IMR-90 (cell line): Measurements from ENCODE around the gene ITGB5. TPM values are rescaled to one million over a fixed set of nuclear protein-coding genes. Genes with fewer than 3 reads are reported as not detected.

Experiments
- ATAC-seq: fragments of 200-7000 bp; cut with Tn5 transposase; 2 replicates; pipeline ENCODE4 v1.9.1; 2020; ENCODE audit warnings: low read depth, mild to moderate bottlenecking, moderate library complexity
- BruUV-seq: library from RNA; stranded (reverse); fragments of 400-500 nt; replicated peaks from 2 replicates; lab custom pipeline; 2021; lab: Mats Ljungman, UMichigan
- CTCF ChIA-PET: fragments of 300-600 bp; formaldehyde crosslinking; extraction: SDS; loops from one replicate; lab custom pipeline; 2021; ENCODE audit warnings: antibody characterized with exemption; lab: Yijun Ruan, JAX
- POLR2A ChIA-PET: fragments of 300-600 bp; sonication (Branson Sonifier 250); formaldehyde crosslinking; loops from one replicate; lab custom pipeline; 2022; ENCODE audit warnings: antibody characterized with exemption; ENCODE audit not compliant: unreplicated experiment; lab: Charles Lee
- DNase-seq: peaks from one replicate; pipeline ENCODE4 v3.0.0; 2013
- H2AFZ ChIP-seq: replicated peaks from 2 replicates; pipeline ENCODE3; 2013; ENCODE audit warnings: low read length, mild to moderate bottlenecking; ENCODE audit not compliant: poor library complexity
- H2AK5ac ChIP-seq: 2 replicates; pipeline ENCODE4 v1.6.1; 2013; ENCODE audit warnings: low read depth, low read length, inconsistent platforms
- H2AK9ac ChIP-seq: replicated peaks from 2 replicates; pipeline ENCODE3; 2013; ENCODE audit warnings: mild to moderate bottlenecking, low read depth, low read length, moderate library complexity; ENCODE audit not compliant: poor library complexity
- H2BK120ac ChIP-seq: 2 replicates; pipeline ENCODE4 v1.6.1; 2013; ENCODE audit warnings: low read depth, low read length, inconsistent platforms
- H2BK15ac ChIP-seq: 3 replicates; pipeline ENCODE4 v1.6.1; 2013; ENCODE audit warnings: low read depth, low read length, inconsistent platforms
- H2BK20ac ChIP-seq: 2 replicates; pipeline ENCODE4 v1.6.1; 2013; ENCODE audit warnings: low read depth, mild to moderate bottlenecking, inconsistent platforms, low read length, moderate library complexity
- H2BK5ac ChIP-seq: 2 replicates; pipeline ENCODE4 v1.6.1; 2013; ENCODE audit warnings: mild to moderate bottlenecking, low read depth, low read length, inconsistent platforms; ENCODE audit not compliant: poor library complexity, severe bottlenecking
- H3K14ac ChIP-seq: replicated peaks from 2 replicates; pipeline ENCODE4 v1.6.1; 2013; ENCODE audit warnings: low read depth, low read length, inconsistent platforms
- H3K18ac ChIP-seq: 2 replicates; pipeline ENCODE4 v1.6.1; 2013; ENCODE audit warnings: low read depth, low read length, control low read depth
- H3K23ac ChIP-seq: 2 replicates; pipeline ENCODE4 v1.6.1; 2013; ENCODE audit warnings: low read depth, low read length, inconsistent platforms
- H3K27ac ChIP-seq: 2 replicates; pipeline ENCODE4 v1.5.1; 2013; ENCODE audit warnings: mild to moderate bottlenecking, control low read depth, low read length; ENCODE audit not compliant: insufficient read depth
- H3K27me3 ChIP-seq: 2 replicates; pipeline ENCODE4 v1.6.1; 2013; ENCODE audit warnings: low read length; ENCODE audit not compliant: control insufficient read depth, insufficient read depth
- H3K36me3 ChIP-seq: 2 replicates; pipeline ENCODE4 v1.6.1; 2013; ENCODE audit warnings: low read length, mixed read lengths; ENCODE audit not compliant: control insufficient read depth, insufficient read depth
- H3K4ac ChIP-seq: 2 replicates; pipeline ENCODE4 v1.6.1; 2013; ENCODE audit warnings: low read depth, low read length, inconsistent platforms
- H3K4me1 ChIP-seq: 2 replicates; pipeline ENCODE4 v1.6.1; 2013; ENCODE audit warnings: low read length, mixed read lengths; ENCODE audit not compliant: control insufficient read depth, insufficient read depth
- H3K4me2 ChIP-seq: 2 replicates; pipeline ENCODE4 v1.6.1; 2013; ENCODE audit warnings: low read depth, mild to moderate bottlenecking, control low read depth, low read length, moderate library complexity
- H3K4me3 ChIP-seq: 2 replicates; pipeline ENCODE4 v1.5.1; 2013; ENCODE audit warnings: low read depth, mild to moderate bottlenecking, control low read depth, low read length, moderate library complexity; ENCODE audit not compliant: insufficient read depth
- H3K56ac ChIP-seq: 2 replicates; pipeline ENCODE4 v1.6.1; 2013; ENCODE audit warnings: low read length, inconsistent platforms; ENCODE audit not compliant: insufficient read depth; ENCODE audit errors: extremely low read depth
- H3K79me1 ChIP-seq, 2 experiments: 2 replicates each; pipeline ENCODE4 v1.6.1; 2013; ENCODE audit warnings: low read length in 2 of 2, inconsistent platforms in 1 of 2, low read depth in 1 of 2
- H3K9ac ChIP-seq: 2 replicates; pipeline ENCODE4 v1.6.1; 2013; ENCODE audit warnings: low read depth, low read length, control low read depth
- H3K9me1 ChIP-seq: 2 replicates; pipeline ENCODE4 v1.6.1; 2013; ENCODE audit warnings: low read length, inconsistent platforms; ENCODE audit not compliant: insufficient read depth
- H3K9me3 ChIP-seq: 2 replicates; pipeline ENCODE4 v1.6.1; 2013; ENCODE audit warnings: low read length; ENCODE audit not compliant: control insufficient read depth, insufficient read depth
- H4K20me1 ChIP-seq: 2 replicates; pipeline ENCODE4 v1.6.1; 2013; ENCODE audit warnings: low read length, inconsistent platforms; ENCODE audit not compliant: insufficient read depth
- H4K5ac ChIP-seq: 2 replicates; pipeline ENCODE4 v1.6.1; 2013; ENCODE audit warnings: mild to moderate bottlenecking, low read depth, low read length, control low read depth
- H4K8ac ChIP-seq, 2 experiments: 2 replicates each; pipeline ENCODE4 v1.6.1; 2013; ENCODE audit warnings: low read depth in 2 of 2, low read length in 2 of 2, control low read depth in 1 of 2, inconsistent platforms in 1 of 2
- H4K91ac ChIP-seq: 2 replicates; pipeline ENCODE4 v1.6.1; 2013; ENCODE audit warnings: low read depth, low read length, inconsistent platforms; ENCODE audit not compliant: insufficient read depth
- BHLHE40 ChIP-seq: fragments of 150-350 bp; IDR thresholded peaks from 2 replicates; pipeline ENCODE4 v1.6.1; 2016; ENCODE audit warnings: mild to moderate bottlenecking, low read depth, low read length
- CEBPB ChIP-seq: IDR thresholded peaks from 2 replicates; pipeline ENCODE4 v1.6.1; 2012; ENCODE audit warnings: low read depth, low read length, improper control_type of control experiment
- CHD1 ChIP-seq: IDR thresholded peaks from 2 replicates; pipeline ENCODE4 v1.6.1; 2012; ENCODE audit warnings: low read depth, low read length, improper control_type of control experiment
- CTCF ChIP-seq: conservative IDR thresholded peaks from 2 replicates; pipeline ENCODE4 v1.5.1; 2012; ENCODE audit warnings: mild to moderate bottlenecking, low read depth, low read length, improper control_type of control experiment
- ELK1 ChIP-seq: fragments of 150-350 bp; IDR thresholded peaks from 2 replicates; pipeline ENCODE4 v1.6.1; 2016; ENCODE audit warnings: low read depth, mild to moderate bottlenecking, low read length, moderate library complexity, borderline replicate concordance
- FOS ChIP-seq: fragments of 150-350 bp; IDR thresholded peaks from 2 replicates; pipeline ENCODE4 v1.6.1; 2016; ENCODE audit warnings: low read depth, low read length
- MAFK ChIP-seq: IDR thresholded peaks from 2 replicates; pipeline ENCODE4 v1.6.1; 2012; ENCODE audit warnings: low read depth, low read length, improper control_type of control experiment
- MAZ ChIP-seq: IDR thresholded peaks from 2 replicates; pipeline ENCODE4 v1.6.1; 2012; ENCODE audit warnings: low read depth, mild to moderate bottlenecking, low read length, improper control_type of control experiment, moderate library complexity, borderline replicate concordance
- MXI1 ChIP-seq: IDR thresholded peaks from 2 replicates; pipeline ENCODE4 v1.6.1; 2012; ENCODE audit warnings: low read depth, mild to moderate bottlenecking, low read length, moderate library complexity, borderline replicate concordance
- NFE2L2 ChIP-seq: fragments of 150-350 bp; IDR thresholded peaks from 2 replicates; pipeline ENCODE4 v1.6.1; 2016; ENCODE audit warnings: low read depth, mild to moderate bottlenecking, low read length
- POLR2A ChIP-seq: IDR thresholded peaks from 2 replicates; pipeline ENCODE4 v1.6.1; 2012; ENCODE audit warnings: mild to moderate bottlenecking, low read depth, low read length
- RAD21 ChIP-seq: IDR thresholded peaks from 2 replicates; pipeline ENCODE4 v1.6.1; 2012; ENCODE audit warnings: low read length, improper control_type of control experiment
- RCOR1 ChIP-seq: IDR thresholded peaks from 2 replicates; pipeline ENCODE4 v1.6.1; 2012; ENCODE audit warnings: mild to moderate bottlenecking, low read length, improper control_type of control experiment; ENCODE audit not compliant: insufficient replicate concordance
- RFX5 ChIP-seq: IDR thresholded peaks from 2 replicates; pipeline ENCODE4 v1.8.0; 2012; ENCODE audit warnings: low read depth, mild to moderate bottlenecking, low read length, moderate library complexity
- SMC3 ChIP-seq: fragments of 150-350 bp; IDR thresholded peaks from 2 replicates; pipeline ENCODE4 v1.6.1; 2016; ENCODE audit warnings: low read depth, mild to moderate bottlenecking, antibody characterized with exemption, low read length, moderate library complexity
- USF2 ChIP-seq: fragments of 150-350 bp; IDR thresholded peaks from 2 replicates; pipeline ENCODE4 v1.6.1; 2017; ENCODE audit warnings: mild to moderate bottlenecking, antibody characterized with exemption, low read length, low read depth
- WGBS, 2 experiments: methylation state at CpG; one replicate each; pipeline versions ENCODE4 v1.1.5 to v1.1.7; 2013; ENCODE audit warnings: missing lambda C conversion rate in 2 of 2; ENCODE audit not compliant: insufficient read length in 1 of 2; ENCODE audit errors: extremely low coverage in 2 of 2; 5-methylcytosine and 5-hydroxymethylcytosine counted together
- dilution Hi-C: fragments of 300-500 bp; cut with HindIII; formaldehyde crosslinking; loops from one replicate; pipeline ENCODE4 v1.14.3; 2018; ENCODE audit warnings: low sequenced_read_pairs; ENCODE audit not compliant: unreplicated experiment
- in situ Hi-C: fragments of 300-500 bp; cut with MboI; formaldehyde crosslinking; loops from 3 replicates; pipeline ENCODE4 v1.14.3; 2019; ENCODE audit warnings: low sequenced_read_pairs, inconsistent platforms, mixed read lengths
- intact Hi-C: fragments of 100-400 bp; cut with micrococcal nuclease; formaldehyde crosslinking; loops from 2 replicates; pipeline ENCODE4 v1.10.0; 2022
- polyA plus RNA-seq, 3 experiments: library from polyadenylated mRNA; depleted of rRNA; stranded (reverse); fragments of >200 nt; gene quantifications; 2 replicates each; pipeline ENCODE4 v1.2.3, GENCODE V29; 2012; ENCODE audit warnings: low replicate concordance in 1 of 3
- total RNA-seq: library from RNA; depleted of rRNA; stranded (reverse); fragments of >200 nt; gene quantifications from 2 replicates; pipeline ENCODE4 v1.2.3, GENCODE V29; 2012

The ITGB5 gene
- total and polyA plus RNA-seq, 2 of the 4 experiments (the other 2 are of a cell fraction): 85.0 to 101 TPM

DNA sequence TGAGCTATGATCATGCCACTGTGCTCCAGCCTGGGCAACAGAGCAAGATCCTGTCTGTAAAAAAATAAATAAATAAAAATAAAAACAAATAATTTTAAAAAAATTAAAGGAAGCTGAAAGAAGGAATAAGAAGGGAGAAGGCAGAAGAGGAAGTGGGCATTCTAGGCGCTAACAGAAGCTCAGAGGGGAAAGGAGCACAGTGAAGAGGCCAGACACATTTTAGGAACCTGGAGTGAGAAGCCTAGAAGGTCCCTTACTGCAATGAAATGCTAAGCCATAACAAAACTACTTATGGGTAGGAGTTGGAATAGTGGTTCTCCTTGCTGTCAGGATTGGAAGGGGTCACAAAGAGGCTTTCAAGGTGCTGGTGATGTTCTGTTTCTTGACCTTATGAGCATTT, 64.0 kb downstream of the ITGB5 start:
- Histone ChIP-seq H4K8ac (no peak overlapping the region), H2AK5ac (no peak overlapping the region), H3K18ac (no peak overlapping the region), H4K91ac (no peak overlapping the region), H4K20me1 (peaks cover 6% of the 10 kb centered on the region; the same call in 1 of the 2 replicates), H3K14ac (no peak overlapping the region), H3K27me3 (no peaks in the 10 kb centered on the region), H2BK5ac (no peak overlapping the region), H2BK15ac (no peak overlapping the region), H3K4me3 (no peak overlapping the region), H4K5ac (no peak overlapping the region), H2AFZ (no peak overlapping the region), H3K27ac (no peak overlapping the region), H3K9ac (no peak overlapping the region), H3K4me2 (no peak overlapping the region), H3K23ac (no peak overlapping the region), H3K4me1 (peaks cover 18% of the 10 kb centered on the region), H2AK9ac (no peak overlapping the region), H3K9me1 (peaks cover 17% of the 10 kb centered on the region), H2BK120ac (no peak overlapping the region), H3K79me1 (peaks cover 21 to 47% of the 10 kb centered on the region in 2 experiments), H3K36me3 (peaks cover 8% of the 10 kb centered on the region; the same call in 1 of the 2 replicates), H2BK20ac (no peak overlapping the region), H3K4ac (no peak overlapping the region), H3K9me3 (no peaks in the 10 kb centered on the region), H3K56ac (no peak overlapping the region)
- CTCF ChIA-PET: no interaction called here
- WGBS, 2 experiments: no CpG with 5 or more reads among the region's 1 CpG
- DNase-seq (no peak), ATAC-seq (no peak)
- POLR2A ChIA-PET: no interaction called here
- intact Hi-C loops: no loop called here
- dilution Hi-C loops: no loop called here
- TF ChIP-seq NFE2L2 (no peak), CHD1 (no peak), MXI1 (no peak), FOS (no peak), MAZ (no peak), RFX5 (no peak), RAD21 (no peak), CTCF (no peak), SMC3 (no peak), POLR2A (no peak), MAFK (no peak), ELK1 (no peak), BHLHE40 (no peak), CEBPB (no peak), USF2 (no peak), RCOR1 (no peak)
- in situ Hi-C loops: no loop called here
- no TSS peak for BruUV-seq
